A172 (cell line): ENCODE results near the gene LY6G6C. TPM values are rescaled to one million over a fixed set of nuclear protein-coding genes. Genes with fewer than 3 reads are reported as not detected.

Experiments
- DNase-seq: peaks from one replicate; pipeline ENCODE4 v3.0.0-alpha.2; 2015; ENCODE audit warnings: low spot score
- total RNA-seq: library from RNA; depleted of rRNA; stranded (reverse); fragments of >200 nt; shearing (Covaris generic); gene quantifications from 2 replicates; pipeline ENCODE4 v1.2.3, GENCODE V29; 2014

LY6G6C gene
- total RNA-seq, 1 experiment from 2014 or later: not detected

- DNase-seq: no peak
Observed at GRCh38 chr6:31741815-31742214, 20.3 kb upstream of the LY6G6C start.

DNA sequence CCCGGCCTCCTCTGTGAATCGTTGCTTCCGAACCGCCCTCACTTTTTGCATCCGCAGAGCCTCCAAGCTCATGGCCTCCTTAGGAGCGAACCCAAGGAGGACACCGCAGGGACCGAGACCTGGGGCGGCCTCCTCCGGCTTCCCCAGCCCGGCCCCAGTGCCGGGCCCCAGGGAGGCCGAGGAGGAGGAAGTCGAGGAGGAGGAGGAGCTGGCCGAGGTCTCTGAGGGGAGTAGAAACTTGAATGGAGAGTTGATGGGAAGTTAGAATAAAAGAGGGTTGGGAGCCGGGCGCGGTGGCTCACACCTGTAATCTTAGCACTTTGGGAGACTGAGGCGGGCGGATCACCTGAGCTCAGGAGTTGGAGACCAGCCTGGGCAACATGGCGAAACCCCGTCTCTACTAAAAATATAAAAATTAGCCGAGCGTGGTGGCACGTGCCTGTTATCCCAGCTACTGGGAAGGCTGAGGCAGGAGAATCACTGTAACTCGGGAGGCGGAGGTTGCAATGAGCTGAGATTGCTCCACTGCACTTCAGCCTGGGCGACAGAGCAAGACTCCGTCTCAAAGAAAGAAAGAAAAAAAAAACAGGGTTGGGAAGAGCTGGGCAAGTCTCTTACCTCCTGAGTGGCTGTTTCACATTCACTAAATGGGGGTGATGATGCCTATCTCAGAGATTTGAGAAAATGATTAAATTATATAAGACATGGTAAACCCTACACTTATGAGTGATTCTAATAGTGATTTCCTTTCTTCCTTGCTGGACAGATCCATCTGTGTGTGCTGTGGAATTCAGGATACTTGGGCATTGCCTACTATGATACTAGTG lies 19.1 kb upstream of the LY6G6C start:
- no peak for DNase-seq

GRCh38 chr6:31739639-31740396 lies 18.3 kb upstream of the LY6G6C start, which contains the start of gene MSH5:
TSS of gene MSH5 (plus strand) at chr6:31740005. CDS start at chr6:31740467, 462 bp downstream.
- peak; percentile 99 for DNase-seq

GRCh38 chr6:31737991-31738979 lies 16.7 kb upstream of the LY6G6C start:
- DNase-seq: peak; percentile 89

DNA sequence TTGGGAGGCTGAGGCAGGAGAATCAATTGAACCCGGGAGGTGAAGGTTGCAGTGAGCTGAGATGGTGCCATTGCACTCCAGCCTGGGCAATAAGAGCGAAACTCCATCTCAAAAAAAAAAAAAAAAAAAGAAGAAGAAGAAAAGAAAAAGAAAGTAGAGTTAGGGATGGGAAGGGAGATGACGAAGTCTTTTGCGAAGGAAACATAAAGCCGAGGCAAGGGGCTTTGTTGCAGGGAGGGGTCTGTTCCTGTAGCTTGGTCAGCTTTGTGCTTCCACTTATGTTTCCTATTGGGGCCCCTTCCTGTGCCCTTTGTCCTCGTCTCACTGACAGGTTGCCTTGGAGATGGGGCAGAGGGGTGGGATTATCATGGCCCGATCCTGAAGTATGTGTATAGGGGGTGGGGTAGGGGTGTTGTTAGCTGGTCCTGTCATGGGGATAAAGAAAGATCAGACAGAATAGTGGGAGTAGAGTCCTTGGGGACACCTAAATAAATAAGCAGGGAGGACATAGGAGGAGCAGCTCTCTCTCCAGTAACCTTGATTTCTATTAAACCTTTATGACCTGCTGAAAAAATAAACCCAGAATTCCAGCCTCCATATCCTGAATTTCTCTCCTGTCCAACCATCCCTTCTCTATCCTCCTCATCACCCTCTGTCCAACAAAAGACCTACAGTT lies 15.9 kb upstream of the LY6G6C start:
- peak; percentile 10 for DNase-seq

GRCh38 chr6:31736768-31737314 lies 15.3 kb upstream of the LY6G6C start:
- DNase-seq: no peak

DNA sequence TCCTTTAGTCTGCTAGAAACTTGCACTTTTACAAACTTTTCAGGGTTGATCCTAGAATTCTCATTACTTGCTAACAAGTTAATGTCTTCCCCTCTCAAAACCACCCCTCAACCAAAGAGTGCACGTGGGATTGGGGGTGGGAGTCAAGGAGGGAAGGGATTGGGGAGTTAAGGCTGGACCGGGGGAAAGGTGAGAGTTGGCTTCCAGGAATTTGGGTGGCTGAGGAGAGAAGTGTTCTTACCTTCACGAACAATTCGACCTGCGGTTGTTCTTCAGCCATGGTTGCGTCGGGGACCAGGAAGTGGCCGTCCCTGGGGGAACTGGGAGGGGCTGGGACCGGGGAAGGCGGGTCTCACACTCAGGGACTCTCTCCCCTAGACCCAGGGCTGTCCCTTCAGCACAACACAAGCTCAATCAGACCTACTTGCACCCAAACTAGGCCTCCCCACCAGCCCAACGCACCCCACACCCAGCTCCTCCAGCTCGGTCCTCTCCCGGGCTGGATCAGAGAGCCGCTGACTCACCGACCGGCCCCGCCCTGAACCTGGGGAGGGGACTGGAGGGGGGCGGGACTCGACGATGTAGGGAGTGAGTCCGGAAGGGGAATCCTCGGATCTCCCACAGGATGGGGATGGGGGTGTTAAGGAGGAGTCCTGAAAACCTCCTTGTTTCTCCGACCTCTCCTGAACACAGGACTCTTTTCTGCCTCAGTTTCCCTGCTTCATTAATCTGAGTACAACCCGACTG lies 14.6 kb upstream of the LY6G6C start, which contains the start of gene CLIC1:
CLIC1 (minus strand) TSS at position 510 of the 747 bp plus-strand sequence; CDS start at position 280, 230 bp downstream.
- peak; percentile 86 for DNase-seq

GRCh38 chr6:31734821-31735406 lies 13.4 kb upstream of the LY6G6C start:
- peak; percentile 89 for DNase-seq

DNA sequence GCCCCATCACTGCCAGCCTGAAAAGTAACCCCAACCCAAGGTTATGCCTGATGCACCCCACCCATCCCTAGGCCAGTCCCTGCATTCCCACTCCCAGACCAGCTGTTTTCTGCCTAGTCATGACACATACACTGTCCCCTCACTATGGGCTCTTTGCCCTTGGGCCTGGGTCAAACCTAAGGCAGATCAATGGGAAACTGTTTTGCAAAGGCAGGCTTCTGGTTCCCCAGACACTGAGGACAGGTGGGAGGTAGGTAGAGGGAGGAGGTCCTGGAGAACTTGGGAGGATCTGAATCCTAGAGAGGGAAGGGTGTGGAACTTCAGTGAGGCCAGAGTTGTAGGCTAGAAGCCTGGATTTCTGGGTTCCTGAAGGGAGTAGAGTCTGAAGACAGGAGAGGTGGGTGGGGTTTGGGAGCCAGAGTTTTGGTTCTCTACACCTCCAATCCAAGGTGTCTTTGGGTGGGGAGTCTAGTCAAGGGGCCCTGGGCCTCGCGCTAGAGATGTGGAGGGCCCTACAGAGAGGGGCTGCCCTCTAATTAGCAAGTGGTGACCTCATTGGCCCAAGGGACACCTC lies 12.8 kb upstream of the LY6G6C start:
- DNase-seq: no peak

DNA sequence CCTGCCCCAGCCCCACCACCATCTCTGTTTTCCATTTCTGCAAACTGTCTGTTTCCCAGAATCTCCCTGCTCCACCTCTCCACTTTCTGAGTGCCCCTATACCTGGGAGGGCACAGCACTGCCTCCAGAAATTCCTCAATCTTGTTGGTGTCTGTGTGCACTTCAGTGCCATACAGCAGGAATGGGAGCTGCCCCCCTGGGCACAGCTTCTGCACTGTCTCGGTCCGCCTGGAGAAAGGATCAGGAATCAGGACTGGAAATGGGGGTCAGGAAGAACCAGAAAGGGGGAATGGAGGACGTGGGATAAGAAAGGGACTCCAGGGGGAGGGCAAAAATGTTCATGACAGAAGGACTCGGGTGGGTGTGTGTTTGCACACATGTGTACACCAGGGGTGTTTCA lies 12.2 kb upstream of the LY6G6C start:
- no peak for DNase-seq

- DNase-seq: no peak
Observed at GRCh38 chr6:31732029-31732428, 10.5 kb upstream of the LY6G6C start.

GRCh38 chr6:31730631-31731086 lies 9.1 kb upstream of the LY6G6C start:
- DNase-seq: no peak

- DNase-seq: peak; percentile 87
Observed at GRCh38 chr6:31729979-31730630, 8.6 kb upstream of the LY6G6C start.

DNA sequence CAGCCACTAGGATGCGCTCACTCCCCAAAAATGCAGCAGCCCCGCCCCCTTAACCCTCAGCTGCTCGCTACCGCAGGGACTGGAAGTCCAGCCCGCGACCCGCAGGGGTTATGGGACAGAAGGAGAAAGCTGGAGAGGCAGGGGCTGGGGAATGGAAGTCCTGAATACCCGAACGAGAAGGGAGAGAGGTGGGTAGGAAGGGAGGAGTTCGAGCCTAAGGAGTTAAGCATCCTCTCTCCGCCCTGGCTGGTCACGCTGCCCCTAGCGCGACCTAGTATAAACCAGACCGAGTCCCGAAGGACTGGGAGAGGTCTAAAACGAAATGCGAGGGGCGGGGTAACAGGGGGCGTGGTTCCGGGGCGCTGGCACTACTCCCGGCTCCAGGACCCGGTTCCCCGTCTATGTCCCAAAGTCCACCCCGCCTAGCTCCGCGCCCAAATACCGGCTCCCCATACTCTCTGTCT lies 8.0 kb upstream of the LY6G6C start:
- DNase-seq: peak; percentile 87

- DNase-seq: no peak
Observed at GRCh38 chr6:31728767-31729514, 7.4 kb upstream of the LY6G6C start, which contains the start of gene DDAH2. TSS of gene DDAH2 (minus strand) at chr6:31729299. CDS start at chr6:31729161, 138 bp downstream.

DNA sequence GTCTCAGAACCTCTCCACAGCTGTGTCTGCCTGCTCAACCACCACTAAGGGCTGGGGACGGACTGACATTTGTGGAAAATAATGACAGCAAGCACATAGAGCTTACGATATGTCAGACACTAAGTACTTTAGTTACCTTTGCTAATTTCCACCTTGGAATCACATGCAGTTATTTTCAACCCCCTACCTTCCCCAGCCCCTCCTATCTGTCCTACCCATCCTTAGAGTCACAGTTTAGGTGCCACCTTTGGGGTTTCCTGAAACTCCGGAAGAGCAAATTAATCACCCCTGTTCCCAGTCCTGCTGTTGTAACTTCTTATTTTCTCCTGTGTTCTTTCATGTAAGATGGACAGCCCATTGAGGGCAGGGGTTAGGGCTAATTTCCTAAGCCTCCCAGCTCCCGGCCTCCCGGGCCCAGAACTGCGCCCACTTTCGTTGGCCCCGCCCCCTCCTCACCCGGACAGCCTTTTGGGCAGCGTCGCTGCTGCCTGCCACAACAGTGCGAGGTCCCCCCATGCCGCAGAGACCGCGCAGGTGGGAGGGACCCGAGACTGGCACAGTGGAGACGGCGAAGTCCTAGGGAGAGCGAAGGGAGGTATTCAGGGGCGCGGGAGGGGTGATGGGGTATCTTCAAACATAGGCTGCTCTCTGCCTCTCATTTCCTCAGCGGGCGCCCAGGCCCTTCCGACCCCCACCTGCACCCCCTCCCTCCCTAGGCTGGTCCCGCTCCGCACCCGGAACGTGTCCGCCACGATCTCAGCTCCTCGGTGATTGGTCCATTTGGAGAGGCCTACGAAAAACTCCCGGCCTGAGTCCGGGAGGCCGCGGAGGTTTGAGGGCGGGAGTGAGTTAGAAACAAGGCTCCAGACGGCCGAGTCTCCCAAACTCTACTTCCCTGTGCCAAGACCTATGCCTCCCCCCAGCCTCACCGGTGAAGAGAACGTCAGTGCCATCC lies 6.4 kb upstream of the LY6G6C start:
- no peak for DNase-seq
